ENCODE results near the gene LEFTY1.

Gene LEFTY1

DNA sequence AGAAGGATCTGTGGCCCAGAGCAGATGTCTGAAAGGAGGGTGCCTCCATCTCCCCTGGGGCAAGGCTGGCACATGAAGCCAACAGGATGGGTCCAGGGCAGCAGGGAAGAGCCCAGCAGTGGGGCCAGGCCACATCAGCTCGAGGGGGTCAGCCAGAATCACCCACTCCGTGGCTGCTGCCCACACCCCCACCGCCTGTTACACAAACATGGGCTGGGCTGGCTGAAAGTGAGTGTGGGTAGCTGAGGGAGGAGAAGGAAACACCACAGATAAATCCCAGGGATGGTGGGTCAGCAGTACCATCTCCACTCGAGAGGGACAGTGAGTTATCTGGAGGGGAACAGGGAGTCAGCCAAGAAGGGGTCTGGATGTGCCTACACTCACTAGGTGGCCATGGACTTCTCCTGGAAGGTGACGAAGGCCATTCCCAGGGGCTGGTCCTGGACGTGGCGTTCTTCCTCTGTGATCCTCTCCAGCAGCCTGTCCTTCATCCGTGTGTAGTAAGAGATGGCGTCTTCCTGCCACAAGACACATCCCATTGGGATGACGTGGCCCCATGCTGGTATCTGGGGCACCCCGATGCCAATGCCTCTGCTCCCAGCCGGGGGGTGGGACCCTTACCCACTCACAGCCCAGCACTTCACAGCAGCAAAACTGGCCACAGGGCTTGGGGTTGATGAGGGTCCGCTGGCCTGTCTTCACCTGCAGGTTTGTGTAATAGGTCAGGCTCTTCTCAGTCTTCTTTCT, 26.9 kb downstream of the LEFTY1 start:
- TF ChIP-seq, protein P1, sequence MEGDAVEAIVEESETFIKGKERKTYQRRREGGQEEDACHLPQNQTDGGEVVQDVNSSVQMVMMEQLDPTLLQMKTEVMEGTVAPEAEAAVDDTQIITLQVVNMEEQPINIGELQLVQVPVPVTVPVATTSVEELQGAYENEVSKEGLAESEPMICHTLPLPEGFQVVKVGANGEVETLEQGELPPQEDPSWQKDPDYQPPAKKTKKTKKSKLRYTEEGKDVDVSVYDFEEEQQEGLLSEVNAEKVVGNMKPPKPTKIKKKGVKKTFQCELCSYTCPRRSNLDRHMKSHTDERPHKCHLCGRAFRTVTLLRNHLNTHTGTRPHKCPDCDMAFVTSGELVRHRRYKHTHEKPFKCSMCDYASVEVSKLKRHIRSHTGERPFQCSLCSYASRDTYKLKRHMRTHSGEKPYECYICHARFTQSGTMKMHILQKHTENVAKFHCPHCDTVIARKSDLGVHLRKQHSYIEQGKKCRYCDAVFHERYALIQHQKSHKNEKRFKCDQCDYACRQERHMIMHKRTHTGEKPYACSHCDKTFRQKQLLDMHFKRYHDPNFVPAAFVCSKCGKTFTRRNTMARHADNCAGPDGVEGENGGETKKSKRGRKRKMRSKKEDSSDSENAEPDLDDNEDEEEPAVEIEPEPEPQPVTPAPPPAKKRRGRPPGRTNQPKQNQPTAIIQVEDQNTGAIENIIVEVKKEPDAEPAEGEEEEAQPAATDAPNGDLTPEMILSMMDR (IDR thresholded peaks at IDR 0.05; ENCODE audit: insufficient read depth, missing control alignments), result no peak

GRCh38 chr1:225860876-225861441, 28.0 kb downstream of the LEFTY1 start:
- TF ChIP-seq, protein P1 (IDR thresholded peaks at IDR 0.05; ENCODE audit: insufficient read depth, missing control alignments), result no peak
- FAIRE-seq (no peak), DNase-seq (ENCODE audit: insufficient read length, low spot score) (no peak)

More for the DNA sequence above, 26.9 kb downstream of the LEFTY1 start:
- no peak for DNase-seq (ENCODE audit: insufficient read length, low spot score)
- FAIRE-seq, result no peak

GRCh38 chr1:225860107-225860506, 28.8 kb downstream of the LEFTY1 start:
- TF ChIP-seq, protein P1 (IDR thresholded peaks at IDR 0.05; ENCODE audit: insufficient read depth, missing control alignments), result no peak
- FAIRE-seq (no peak), DNase-seq (ENCODE audit: insufficient read length, low spot score) (no peak)

- FAIRE-seq, result no peak
Measured at GRCh38 chr1:225859151-225859550, 29.8 kb downstream of the LEFTY1 start.

GRCh38 chr1:225857256-225857655, 31.7 kb downstream of the LEFTY1 start:
- no peak for DNase-seq (ENCODE audit: insufficient read length, low spot score)
- TF ChIP-seq, protein P1 (IDR thresholded peaks at IDR 0.05; ENCODE audit: insufficient read depth, missing control alignments), result no peak
- FAIRE-seq, result no peak

More at GRCh38 chr1:225859151-225859550, 29.8 kb downstream of the LEFTY1 start:
- no peak for DNase-seq (ENCODE audit: insufficient read length, low spot score)
- TF ChIP-seq, protein P1 (IDR thresholded peaks at IDR 0.05; ENCODE audit: insufficient read depth, missing control alignments), result no peak

DNA sequence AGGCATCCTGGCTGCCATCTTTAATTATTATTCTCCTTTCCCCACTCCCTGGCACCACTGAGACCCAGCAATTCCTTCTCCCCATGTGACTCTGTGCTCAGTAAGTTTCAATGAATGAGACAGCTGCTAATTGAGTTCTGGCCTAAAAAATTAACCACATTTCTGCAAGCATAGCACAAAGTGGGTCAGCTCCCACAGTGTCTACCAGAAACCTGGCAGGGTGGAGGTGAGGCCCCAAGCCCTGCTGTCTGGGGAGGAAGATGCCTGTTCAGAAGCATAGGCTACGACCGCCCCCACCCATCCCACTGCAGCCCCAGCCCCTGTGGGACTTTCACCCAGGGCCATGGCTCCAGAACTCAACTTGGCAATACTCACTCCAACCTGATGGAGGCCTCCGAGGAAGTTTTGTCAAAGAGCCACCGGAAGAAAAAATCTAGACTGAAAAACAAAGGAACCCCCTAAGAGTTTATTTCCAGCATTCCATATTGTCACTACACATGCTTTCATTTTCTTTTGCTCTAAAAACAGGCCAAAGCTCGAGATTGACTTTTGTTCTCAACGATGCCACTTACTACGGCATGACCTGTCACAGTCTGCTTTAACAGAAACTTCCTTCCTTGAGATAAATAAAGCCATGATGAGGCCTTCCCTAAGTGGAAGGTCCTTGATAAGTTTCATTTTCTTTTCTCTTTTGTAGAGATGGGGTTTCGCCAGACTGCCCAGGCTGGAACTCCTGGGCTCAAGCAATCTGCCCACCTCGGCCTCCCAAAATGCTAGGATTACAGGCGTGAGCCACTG, 33.2 kb downstream of the LEFTY1 start:
- FAIRE-seq (no peak), DNase-seq (ENCODE audit: insufficient read length, low spot score) (no peak)

More for the DNA sequence above, 33.2 kb downstream of the LEFTY1 start:
- TF ChIP-seq, protein P1 (IDR thresholded peaks at IDR 0.05; ENCODE audit: insufficient read depth, missing control alignments), result no peak
